Measurements from ENCODE around the gene ST8SIA4.

- TF ChIP-seq CTCF (IDR thresholded peaks at IDR 0.05): no peak
- TF ChIP-seq POLR2A (IDR thresholded peaks at IDR 0.05): peak; percentile 72 to 84
Observed at GRCh38 chr5:100903039-100903887, at the start of gene ST8SIA4.
